ENCODE results near the gene CUL5. TPM values are rescaled to one million over a fixed set of nuclear protein-coding genes. Genes with fewer than 3 reads are reported as not detected.
"Not testable (repeated sequence)": the region's sequence is repeated elsewhere in the genome, so short reads cannot be mapped to it uniquely, and the experiment has no call there.

Gene CUL5
- polyA plus RNA-seq, 4 donors = 41.1 to 47.8 (median 44.1) TPM

DNA sequence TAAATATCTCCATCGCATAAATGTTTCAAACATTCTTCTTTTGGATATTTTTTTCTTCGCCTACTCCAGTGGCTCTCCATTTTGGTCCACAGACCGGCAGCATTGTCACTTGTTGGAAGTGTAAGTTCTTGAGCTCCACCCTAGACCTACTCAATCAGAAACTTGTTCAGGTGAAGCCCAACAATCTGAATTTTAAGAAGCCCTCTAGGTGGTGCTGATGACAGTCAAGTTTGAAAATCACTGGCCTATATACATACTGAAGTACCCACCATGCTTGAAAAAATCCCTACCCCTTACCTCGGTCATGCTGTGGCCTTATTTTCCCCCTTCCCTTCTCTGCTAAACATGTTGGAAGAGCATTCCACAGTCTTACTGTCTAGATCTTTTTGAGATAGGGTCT is 102.4 kb downstream of the CUL5 start:
- DNase-seq (ENCODE audit: low read depth in 4 of 4, low spot score in 2 of 4) = no peak

DNA sequence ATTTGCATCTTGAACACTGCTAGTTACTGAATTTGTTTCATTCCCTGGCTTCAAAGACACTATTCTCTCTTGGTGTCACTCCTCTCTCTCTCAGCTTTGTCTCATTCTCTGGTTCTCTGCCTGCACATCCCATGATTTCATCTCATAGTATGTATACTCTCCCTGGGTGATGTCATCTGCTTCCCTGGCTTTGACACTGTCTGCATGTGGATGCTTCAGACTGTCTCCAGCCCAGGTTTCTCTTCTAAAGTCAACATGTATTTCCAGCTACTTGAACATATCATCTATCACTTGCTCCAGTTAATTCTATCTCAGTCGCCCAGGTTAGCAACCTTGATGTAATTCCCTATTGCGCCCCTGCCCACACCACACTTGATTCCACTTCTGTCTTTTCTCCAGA is 103.4 kb downstream of the CUL5 start:
- peak in 1 of 4 donors; percentile 12 for DNase-seq (ENCODE audit: low read depth in 4 of 4, low spot score in 2 of 4)

DNA sequence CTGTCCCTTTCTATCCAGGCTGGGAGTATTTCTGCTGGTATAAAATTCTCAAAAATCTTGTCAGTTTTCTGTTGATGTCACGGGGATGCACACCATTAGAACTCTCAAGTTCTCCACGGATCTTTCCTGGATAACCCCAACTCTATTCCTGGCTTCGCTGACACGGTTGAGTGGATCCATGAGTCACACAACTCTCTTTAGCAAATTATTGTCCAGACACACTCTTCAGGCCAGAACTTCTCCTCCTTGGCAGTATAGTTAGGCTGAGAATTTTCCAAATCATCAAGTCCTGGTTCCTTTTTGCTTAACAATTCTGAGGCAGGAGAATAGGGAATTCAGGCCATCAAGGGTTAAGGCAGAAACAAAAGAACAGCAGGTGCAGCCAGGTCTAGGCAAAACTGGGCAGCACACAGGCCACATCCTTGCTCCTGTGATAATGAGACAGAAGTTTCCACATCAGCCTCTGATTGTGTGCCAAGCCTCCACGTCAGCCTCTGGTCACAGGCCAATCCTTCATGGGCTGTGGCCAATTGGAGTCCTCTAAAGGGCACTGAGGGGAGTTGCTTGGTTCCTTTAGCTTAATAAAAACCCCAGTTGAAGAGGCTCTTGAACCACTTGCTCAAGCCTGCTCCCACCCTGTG is 106.9 kb downstream of the CUL5 start:
- peak in 1 of 4 donors; percentile 23 for DNase-seq (ENCODE audit: low read depth in 4 of 4, low spot score in 2 of 4)

DNA sequence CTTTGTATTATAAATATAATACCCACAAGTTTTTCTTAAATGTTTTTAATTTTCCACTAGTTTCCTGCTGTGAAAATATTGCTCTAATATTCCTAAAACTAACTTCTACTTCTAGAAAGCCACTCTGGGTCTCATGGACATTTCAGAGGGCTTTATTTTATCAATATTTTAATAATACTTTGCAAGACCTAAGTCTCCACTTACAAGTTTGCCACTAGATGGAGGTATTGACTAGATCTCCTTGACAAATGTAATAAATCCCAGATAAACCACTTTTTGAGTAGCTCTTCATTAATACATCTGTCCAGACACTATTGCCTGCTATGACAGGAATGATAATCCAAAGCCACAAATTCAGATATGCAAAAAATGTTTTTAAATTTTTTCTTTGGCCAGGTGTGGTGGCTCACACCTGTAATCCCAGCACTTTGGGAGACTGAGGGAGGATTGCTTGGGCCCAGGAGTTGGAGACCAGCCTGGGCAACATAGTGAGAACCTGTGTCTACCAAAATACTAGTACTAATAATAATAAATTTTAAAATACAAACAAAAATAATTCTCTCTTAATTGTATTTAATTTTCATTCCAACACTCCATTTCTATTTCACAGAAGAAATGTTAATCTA is 109.2 kb downstream of the CUL5 start:
- DNase-seq (ENCODE audit: low read depth in 4 of 4, low spot score in 2 of 4) = peak in 1 of 4 donors; percentile 15

DNA sequence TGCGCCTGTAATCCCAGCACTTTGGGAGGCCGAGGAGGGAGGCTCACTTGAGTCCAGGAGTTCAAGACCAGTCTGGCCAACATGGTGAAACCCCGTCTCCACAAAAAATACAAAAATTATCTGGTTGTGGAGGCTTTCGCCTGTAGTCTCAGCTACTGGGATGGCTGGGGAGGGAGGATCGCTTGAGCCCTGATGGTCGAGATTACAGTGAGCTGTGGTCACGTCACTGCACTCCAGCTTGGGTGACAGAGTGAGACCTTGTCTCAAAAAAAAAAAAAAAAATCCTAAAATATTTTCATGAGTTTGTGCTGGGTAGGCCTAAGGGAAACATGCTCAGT is 112.2 kb downstream of the CUL5 start:
- not testable (repeated sequence) for DNase-seq (ENCODE audit: low read depth in 4 of 4, low spot score in 2 of 4)

DNA sequence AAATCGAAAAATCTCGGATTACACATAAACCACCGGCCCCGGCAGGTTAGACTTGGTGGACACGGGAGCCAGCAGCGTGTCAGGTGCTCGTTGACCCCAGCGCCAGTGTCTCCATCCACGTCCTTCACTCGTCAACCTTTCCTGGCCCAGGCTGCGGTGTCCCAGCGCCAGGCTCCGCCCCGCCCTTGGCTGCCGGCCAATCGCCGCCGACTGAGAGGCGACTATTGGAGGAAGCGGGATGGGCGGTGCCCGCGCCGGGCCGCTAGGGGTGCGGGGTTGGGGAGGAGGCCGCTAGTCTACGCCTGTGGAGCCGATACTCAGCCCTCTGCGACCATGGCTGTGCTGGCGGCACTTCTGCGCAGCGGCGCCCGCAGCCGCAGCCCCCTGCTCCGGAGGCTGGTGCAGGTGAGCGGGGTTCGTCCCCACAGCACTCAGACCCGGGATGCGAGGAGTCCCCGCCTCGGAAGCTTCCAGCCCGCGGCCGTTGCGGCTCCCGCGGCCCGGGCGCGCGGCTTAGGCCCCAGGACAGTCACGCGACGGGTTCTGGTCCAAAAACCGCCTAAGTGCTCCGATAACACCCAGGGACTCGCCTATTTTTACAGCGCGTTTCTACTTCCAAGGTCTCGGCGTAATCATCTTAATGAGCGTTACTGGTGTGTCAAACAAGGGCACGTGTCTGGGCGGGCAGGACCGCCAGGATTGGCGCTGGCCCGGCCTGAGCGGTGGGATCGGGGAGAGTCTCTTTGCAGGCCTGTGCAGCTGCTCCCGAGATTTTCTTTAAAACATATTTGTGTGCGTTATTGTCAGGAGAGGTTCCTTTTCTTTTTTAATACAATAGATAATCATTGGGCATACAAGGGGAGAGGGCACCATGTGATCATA is 112.8 kb downstream of the CUL5 start, which contains the start of gene ACAT1:
TSS of gene ACAT1 (plus strand) at position 294 of the 882 bp plus-strand sequence. CDS start at position 334, 40 bp downstream.
- peak; percentile 75 to 90 (median 78) for DNase-seq (ENCODE audit: low read depth in 4 of 4, low spot score in 2 of 4)

DNA sequence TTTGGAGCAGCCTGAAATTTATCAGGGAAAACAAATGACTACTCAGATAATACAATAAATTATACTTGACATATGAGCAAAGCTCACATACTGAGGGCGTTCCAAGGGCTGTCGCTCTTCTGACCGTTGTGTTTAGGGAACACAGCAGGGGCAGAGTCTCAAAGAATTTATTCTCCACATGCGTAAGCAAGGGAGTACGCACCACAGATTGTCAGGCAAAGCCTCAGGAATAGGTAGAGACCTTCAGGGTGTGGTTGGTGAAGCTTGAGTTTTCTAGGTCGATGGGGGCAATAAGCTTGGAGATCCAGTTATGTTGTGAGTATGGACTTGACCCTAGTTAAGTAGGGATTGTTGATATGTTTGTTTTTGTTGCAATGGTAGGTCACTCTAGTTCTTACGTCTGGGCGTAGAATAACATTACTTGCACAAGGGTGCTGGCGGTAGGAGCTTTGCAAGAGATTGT is 113.5 kb downstream of the CUL5 start:
- DNase-seq (ENCODE audit: low read depth in 4 of 4, low spot score in 2 of 4) = peak in 2 of 4 donors; percentile 10 to 34

DNA sequence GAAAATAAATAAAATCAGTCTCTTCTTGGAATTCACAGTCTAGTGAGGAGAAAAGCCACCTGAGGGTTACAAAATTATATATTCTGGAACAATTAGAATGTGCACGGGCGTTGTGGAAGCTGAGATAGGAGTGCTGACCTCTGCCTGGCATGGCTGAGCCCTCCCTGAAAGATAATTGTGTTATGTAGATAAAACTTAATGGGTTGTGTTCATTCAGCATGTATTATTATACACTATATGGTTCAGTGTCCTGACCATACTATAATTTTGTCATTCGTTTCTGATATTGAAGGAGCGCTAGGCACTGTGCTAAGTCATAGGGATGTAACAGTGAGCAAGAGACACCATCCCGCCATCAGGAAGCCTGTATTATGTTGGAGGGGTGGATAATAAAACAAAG is 116.4 kb downstream of the CUL5 start:
- DNase-seq (ENCODE audit: low read depth in 4 of 4, low spot score in 2 of 4) = no peak

DNA sequence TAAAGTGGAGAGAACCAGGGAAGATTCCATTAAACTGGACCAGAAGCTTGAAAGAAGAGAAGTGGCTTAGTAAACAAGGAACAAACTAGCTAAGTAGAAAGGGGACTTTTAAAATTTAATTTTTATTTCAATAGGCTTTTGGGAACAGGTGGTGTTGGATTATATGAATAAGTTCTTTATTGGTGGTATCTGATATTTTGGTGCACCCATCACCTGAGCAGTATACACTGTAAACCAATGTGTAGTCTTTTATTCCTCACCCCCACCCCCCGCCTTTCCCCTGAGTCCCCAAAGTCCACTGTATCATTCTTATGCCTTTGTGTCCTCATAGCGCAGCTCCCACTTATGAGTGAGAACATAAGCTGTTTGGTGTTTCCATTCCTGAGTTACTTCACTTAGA is 120.1 kb downstream of the CUL5 start:
- DNase-seq (ENCODE audit: low read depth in 4 of 4, low spot score in 2 of 4) = no peak

DNA sequence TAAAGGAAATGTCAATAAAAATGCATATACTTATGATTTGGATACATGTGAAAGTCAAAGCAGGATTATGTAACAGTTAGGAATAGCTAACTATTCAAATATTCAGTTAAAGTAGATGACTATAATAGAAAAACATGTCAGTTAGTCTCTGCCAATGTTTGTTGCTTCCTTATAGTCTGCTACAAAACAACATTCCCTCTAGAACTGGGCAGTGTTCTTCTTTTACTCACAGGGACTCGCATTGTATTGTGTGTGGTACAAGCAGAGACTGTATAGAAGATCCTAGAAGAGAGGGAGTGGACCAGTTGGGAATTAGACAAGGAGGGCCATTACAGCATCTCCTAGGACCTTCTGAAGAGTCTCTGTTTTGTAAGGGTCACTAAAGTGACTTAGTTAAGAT is 123.3 kb downstream of the CUL5 start:
- no peak for DNase-seq (ENCODE audit: low read depth in 4 of 4, low spot score in 2 of 4)

DNA sequence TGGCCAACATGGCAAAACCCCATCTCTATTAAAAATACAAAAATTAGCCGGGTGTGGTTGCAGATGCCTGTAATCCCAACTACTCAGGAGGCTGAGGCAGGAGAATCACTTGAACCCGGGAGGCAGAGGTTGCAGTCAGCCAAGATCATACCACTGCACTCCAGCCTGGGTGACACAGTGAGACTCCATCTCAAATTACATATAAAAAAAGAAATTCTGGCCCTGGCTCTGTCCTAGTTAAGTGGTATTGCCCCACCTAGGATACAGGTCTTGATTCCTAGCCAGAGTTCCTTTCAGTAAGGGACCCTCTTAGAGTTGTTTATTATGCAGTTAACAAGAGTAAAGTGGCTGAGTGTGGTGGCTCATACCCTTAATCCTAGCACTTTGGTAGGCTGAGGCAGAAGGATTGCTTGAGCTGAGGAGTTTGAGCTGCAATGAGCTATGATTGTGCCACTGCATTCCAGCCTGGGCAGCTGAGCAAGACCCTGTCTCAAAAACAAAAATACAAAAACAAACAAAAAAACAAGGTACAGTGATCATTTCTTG is 124.4 kb downstream of the CUL5 start:
- DNase-seq (ENCODE audit: low read depth in 4 of 4, low spot score in 2 of 4) = not testable (repeated sequence)

DNA sequence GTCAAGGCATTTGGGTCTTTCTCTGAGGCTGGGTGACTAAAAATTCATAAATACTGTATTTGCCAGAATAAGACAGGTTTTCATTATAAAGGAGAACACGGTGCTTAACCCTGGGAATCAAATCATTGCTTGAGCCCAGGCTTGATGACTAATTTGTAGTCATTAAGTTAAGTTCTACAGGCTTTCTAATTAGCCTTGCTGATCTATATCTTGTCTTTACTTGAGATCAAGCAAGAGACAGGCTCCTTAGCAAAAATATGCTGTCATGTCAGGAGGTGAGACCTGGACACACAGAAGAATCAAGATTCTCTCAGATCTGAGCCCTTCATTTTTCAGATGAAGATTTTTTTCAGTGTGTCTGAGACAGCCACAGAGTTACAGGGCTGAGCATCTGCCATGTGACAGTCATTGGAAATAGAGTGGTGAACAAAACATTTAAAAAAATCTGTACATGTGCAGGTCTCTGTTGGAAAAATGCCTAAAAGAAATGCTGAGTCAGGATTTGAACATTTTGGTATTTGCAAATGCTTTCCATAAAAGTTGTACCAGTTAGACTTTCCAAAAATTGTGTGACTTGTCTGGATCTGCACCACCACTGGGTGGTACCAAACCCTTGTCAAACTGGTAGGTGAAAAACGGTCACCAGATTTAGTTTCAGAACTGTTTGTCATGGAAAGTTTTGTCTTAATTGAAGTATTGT is 127.3 kb downstream of the CUL5 start:
- DNase-seq (ENCODE audit: low read depth in 4 of 4, low spot score in 2 of 4) = no peak

DNA sequence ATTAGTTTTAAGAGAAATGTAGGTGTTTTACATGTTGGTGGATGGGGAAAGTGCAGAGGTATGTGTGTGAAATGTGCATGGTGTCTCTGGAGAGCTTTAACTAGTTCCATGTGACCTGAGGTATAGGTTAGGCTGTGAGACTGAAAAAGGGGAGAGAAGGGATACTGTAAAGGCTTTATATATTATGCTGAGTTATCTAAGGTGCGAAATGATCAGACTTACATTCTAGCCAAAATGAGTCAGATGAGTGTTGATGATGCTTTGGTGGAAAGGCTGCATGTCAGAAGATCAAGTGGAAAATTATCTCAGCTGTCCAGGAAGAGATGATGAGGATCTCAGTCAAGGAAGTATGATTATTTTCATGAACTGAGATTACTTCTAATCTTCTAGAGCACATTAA is 128.5 kb downstream of the CUL5 start:
- no peak for DNase-seq (ENCODE audit: low read depth in 4 of 4, low spot score in 2 of 4)

DNA sequence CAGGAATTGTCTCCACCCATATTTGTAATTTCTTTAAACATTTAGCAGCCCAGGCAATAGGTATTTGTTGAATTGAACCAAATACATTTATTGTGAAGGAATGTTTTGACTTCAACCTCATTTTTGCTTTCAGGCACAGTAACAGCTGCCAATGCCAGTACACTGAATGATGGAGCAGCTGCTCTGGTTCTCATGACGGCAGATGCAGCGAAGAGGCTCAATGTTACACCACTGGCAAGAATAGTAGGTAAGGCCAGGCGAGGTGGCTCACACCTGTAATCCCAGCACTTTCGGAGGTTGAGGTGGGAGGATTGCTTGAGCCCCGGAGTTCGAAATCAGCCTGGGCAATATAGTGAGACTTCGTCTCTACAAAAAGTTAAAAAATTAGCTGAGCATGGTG is 133.6 kb downstream of the CUL5 start:
- DNase-seq (ENCODE audit: low read depth in 4 of 4, low spot score in 2 of 4) = no peak

DNA sequence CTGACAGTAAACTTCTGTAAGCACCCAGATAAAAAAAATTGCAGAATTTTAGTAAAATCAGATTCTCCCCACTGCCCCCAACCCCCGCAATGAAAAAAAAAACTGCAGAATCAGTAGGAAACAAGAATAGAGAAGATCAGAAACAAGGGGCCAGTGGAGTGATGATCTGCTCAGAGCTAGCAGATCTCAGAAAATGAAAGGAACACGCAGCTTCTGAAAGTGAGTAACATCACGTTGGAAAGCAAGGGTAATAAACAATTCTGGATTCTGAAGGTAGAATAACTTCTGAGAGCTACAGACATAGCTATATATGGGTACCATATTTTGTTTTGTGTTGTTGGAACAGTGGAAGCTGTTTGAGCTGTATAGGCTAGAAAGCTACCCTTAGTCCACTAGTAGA is 135.9 kb downstream of the CUL5 start:
- no peak for DNase-seq (ENCODE audit: low read depth in 4 of 4, low spot score in 2 of 4)

DNA sequence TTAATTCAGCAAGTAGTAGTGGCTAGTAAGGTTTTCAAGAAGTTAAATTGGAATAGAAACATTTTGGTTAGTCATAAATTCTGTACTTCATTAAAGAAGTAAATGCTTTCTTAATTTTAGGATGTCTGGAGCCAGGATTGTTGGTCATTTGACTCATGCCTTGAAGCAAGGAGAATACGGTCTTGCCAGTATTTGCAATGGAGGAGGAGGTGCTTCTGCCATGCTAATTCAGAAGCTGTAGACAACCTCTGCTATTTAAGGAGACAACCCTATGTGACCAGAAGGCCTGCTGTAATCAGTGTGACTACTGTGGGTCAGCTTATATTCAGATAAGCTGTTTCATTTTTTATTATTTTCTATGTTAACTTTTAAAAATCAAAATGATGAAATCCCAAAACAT is 138.5 kb downstream of the CUL5 start:
- no peak for DNase-seq (ENCODE audit: low read depth in 4 of 4, low spot score in 2 of 4)

DNA sequence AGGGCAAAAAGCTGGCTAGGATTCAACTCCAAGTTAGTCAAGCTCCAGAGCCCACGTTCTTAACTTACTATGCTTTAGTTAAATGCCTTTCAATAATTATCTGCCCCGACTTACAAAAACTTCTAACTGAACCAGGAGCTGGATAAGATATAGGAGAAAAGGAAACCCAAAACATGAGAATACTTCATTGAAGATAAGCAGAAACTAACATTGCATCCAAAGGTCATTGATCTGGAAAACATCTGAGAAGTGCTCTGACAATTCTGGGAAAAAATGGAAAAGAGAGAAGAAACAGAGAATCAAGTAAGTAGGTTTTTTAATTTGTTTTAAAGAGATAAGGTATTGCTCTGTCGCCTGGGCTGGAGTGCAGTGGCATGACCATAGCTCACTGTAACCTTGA is 139.9 kb downstream of the CUL5 start:
- DNase-seq (ENCODE audit: low read depth in 4 of 4, low spot score in 2 of 4) = no peak

DNA sequence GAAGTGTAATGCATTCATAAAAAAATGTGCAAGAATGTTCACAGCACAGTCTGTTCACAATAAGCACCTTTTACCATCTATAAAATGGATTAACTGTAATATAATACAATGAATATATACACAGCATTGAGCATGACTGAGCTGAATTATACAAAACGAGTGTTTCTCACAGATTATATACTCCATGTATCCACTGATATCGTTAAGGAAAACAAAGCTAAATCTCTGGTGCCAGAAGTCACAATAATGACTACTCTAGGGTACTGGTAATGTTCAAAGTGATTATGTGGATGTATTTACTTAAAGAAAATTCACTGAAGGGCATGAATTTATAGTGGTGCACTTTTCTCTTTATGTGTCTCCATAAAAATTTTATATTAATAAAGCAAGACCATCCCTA is 145.9 kb downstream of the CUL5 start:
- no peak for DNase-seq (ENCODE audit: low read depth in 4 of 4, low spot score in 2 of 4)

Data from left renal cortex interstitium (tissue), 4 donors.